ENCODE results near the gene HOXC6.
A peak's percentile ranks its signal among the peaks of the same experiment; 100 is the strongest.

Gene HOXC6

GRCh38 chr12:53997204-53998109 is 30.8 kb upstream of the HOXC6 start (continued):
- TF ChIP-seq ZNF362 (tag by site-specific recombination; IDR thresholded peaks at IDR 0.05): no peak
- TF ChIP-seq ZBTB8A (tag by site-specific recombination; IDR thresholded peaks at IDR 0.05): peak; percentile 77
- TF ChIP-seq BCL11A (tag by site-specific recombination; IDR thresholded peaks at IDR 0.05; ENCODE audit: low read depth): no peak
- TF ChIP-seq ZNF274 (IDR thresholded peaks at IDR 0.05; ENCODE audit: low read length): no peak
- no peak for TF ChIP-seq ZNF274 (tag by site-specific recombination; IDR thresholded peaks at IDR 0.05; ENCODE audit: borderline replicate concordance)
- TF ChIP-seq YY2 (tag by site-specific recombination; IDR thresholded peaks at IDR 0.05): no peak
- TF ChIP-seq ZBTB1 (tag by site-specific recombination; IDR thresholded peaks at IDR 0.05): no peak
- TF ChIP-seq ZSCAN4 (tag by site-specific recombination; IDR thresholded peaks at IDR 0.05): no peak
- peak; percentile 98 for TF ChIP-seq ZNF600 (tag by site-specific recombination; IDR thresholded peaks at IDR 0.05)
- TF ChIP-seq ZNF843 (tag by site-specific recombination; IDR thresholded peaks at IDR 0.05): 0 out of 2 replicates have a peak, but pooled peaks have one; percentile 21
- TF ChIP-seq KLF9 (tag by site-specific recombination; IDR thresholded peaks at IDR 0.05; ENCODE audit: low read depth): no peak; the same call in 1 of the 2 replicates
- no peak for TF ChIP-seq BCL11B (tag by site-specific recombination; IDR thresholded peaks at IDR 0.05; ENCODE audit: low read depth)
- TF ChIP-seq ZNF791 (tag by site-specific recombination; IDR thresholded peaks at IDR 0.05): no peak
- 0 out of 2 replicates have a peak, but pooled peaks have one; percentile 9 for TF ChIP-seq ZSCAN23 (tag by site-specific recombination; IDR thresholded peaks at IDR 0.05)
- peak; percentile 46; the same call in 1 of the 2 replicates for TF ChIP-seq ZNF501 (tag by site-specific recombination; IDR thresholded peaks at IDR 0.05)
- TF ChIP-seq, protein P1, sequence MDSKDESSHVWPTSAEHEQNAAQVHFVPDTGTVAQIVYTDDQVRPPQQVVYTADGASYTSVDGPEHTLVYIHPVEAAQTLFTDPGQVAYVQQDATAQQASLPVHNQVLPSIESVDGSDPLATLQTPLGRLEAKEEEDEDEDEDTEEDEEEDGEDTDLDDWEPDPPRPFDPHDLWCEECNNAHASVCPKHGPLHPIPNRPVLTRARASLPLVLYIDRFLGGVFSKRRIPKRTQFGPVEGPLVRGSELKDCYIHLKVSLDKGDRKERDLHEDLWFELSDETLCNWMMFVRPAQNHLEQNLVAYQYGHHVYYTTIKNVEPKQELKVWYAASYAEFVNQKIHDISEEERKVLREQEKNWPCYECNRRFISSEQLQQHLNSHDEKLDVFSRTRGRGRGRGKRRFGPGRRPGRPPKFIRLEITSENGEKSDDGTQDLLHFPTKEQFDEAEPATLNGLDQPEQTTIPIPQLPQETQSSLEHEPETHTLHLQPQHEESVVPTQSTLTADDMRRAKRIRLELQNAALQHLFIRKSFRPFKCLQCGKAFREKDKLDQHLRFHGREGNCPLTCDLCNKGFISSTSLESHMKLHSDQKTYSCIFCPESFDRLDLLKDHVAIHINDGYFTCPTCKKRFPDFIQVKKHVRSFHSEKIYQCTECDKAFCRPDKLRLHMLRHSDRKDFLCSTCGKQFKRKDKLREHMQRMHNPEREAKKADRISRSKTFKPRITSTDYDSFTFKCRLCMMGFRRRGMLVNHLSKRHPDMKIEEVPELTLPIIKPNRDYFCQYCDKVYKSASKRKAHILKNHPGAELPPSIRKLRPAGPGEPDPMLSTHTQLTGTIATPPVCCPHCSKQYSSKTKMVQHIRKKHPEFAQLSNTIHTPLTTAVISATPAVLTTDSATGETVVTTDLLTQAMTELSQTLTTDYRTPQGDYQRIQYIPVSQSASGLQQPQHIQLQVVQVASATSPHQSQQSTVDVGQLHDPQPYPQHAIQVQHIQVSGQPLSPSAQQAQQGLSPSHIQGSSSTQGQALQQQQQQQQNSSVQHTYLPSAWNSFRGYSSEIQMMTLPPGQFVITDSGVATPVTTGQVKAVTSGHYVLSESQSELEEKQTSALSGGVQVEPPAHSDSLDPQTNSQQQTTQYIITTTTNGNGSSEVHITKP (tag by site-specific recombination; IDR thresholded peaks at IDR 0.05): peak; percentile 8
- TF ChIP-seq HOXD13 (CRISPR knock-in tag; IDR thresholded peaks at IDR 0.05; ENCODE audit: borderline replicate concordance): no peak
- no peak for TF ChIP-seq ZNF169 (tag by site-specific recombination; IDR thresholded peaks at IDR 0.05)
- no peak for TF ChIP-seq ZNF416 (tag by site-specific recombination; IDR thresholded peaks at IDR 0.05)
- TF ChIP-seq EGR2 (tag by site-specific recombination; IDR thresholded peaks at IDR 0.05; ENCODE audit: low read depth): peak; percentile 55
- no peak for TF ChIP-seq ZNF391 (tag by site-specific recombination; IDR thresholded peaks at IDR 0.05; ENCODE audit: borderline replicate concordance, low read depth)
- TF ChIP-seq ZNF621 (tag by site-specific recombination; IDR thresholded peaks at IDR 0.05): no peak
- TF ChIP-seq SCRT1 (tag by site-specific recombination; IDR thresholded peaks at IDR 0.05; ENCODE audit: borderline replicate concordance): no peak
- no peak for TF ChIP-seq RBAK (tag by site-specific recombination; IDR thresholded peaks at IDR 0.05)
- peak; percentile 26; the same call in 1 of the 2 replicates for TF ChIP-seq ZNF660 (tag by site-specific recombination; IDR thresholded peaks at IDR 0.05)
- no peak for TF ChIP-seq ZNF544 (tag by site-specific recombination; IDR thresholded peaks at IDR 0.05)
- TF ChIP-seq, protein P2, sequence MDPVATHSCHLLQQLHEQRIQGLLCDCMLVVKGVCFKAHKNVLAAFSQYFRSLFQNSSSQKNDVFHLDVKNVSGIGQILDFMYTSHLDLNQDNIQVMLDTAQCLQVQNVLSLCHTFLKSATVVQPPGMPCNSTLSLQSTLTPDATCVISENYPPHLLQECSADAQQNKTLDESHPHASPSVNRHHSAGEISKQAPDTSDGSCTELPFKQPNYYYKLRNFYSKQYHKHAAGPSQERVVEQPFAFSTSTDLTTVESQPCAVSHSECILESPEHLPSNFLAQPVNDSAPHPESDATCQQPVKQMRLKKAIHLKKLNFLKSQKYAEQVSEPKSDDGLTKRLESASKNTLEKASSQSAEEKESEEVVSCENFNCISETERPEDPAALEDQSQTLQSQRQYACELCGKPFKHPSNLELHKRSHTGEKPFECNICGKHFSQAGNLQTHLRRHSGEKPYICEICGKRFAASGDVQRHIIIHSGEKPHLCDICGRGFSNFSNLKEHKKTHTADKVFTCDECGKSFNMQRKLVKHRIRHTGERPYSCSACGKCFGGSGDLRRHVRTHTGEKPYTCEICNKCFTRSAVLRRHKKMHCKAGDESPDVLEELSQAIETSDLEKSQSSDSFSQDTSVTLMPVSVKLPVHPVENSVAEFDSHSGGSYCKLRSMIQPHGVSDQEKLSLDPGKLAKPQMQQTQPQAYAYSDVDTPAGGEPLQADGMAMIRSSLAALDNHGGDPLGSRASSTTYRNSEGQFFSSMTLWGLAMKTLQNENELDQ (tag by site-specific recombination; IDR thresholded peaks at IDR 0.05; ENCODE audit: low read depth): no peak
- no peak for TF ChIP-seq ZNF23 (tag by site-specific recombination; IDR thresholded peaks at IDR 0.05; ENCODE audit: borderline replicate concordance)
- TF ChIP-seq GFI1B (tag by site-specific recombination; IDR thresholded peaks at IDR 0.05): no peak
- 0 out of 2 replicates have a peak, but pooled peaks have one; percentile 51 for TF ChIP-seq ZNF394 (tag by site-specific recombination; IDR thresholded peaks at IDR 0.05; ENCODE audit: borderline replicate concordance)
- TF ChIP-seq ZNF658 (tag by site-specific recombination; IDR thresholded peaks at IDR 0.05): no peak
- TF ChIP-seq ZBTB17 (tag by site-specific recombination; IDR thresholded peaks at IDR 0.05): peak; percentile 95
